ENCODE measurements around the gene ROR2. TPM values are rescaled to one million over a fixed set of nuclear protein-coding genes. Genes with fewer than 3 reads are reported as not detected.

Gene ROR2
- total RNA-seq, 4 donors from 2014 or later: 9.5 to 17.7 (median 15.9) TPM

- Histone ChIP-seq H3K27ac (no peak overlapping the region), H3K4me1 (no peaks in the 10 kb centered on the region), H3K4me3 (replicated peaks in 1 of 3) (no peak overlapping the region), H3K9me3 (no peaks in the 10 kb centered on the region), H3K36me3 (no peaks in the 10 kb centered on the region), H3K27me3 (no peaks in the 10 kb centered on the region)
- no peak for TF ChIP-seq CTCF (IDR thresholded peaks at IDR 0.05)
- TF ChIP-seq POLR2A (IDR thresholded peaks at IDR 0.05): no peak
- no peak for DNase-seq
- WGBS, 2 donors: 88 to 96% methylated on average over 4 of the region's 4 CpGs
- intact Hi-C loops (cut with DNase I): no loop called here
Observed at GRCh38 chr9:91582181-91582580, 367.8 kb downstream of the ROR2 start.

GRCh38 chr9:91580136-91580535, 369.9 kb downstream of the ROR2 start:
- H3K4me1 ChIP-seq: no peaks in the 10 kb centered on the region
- H3K9me3 ChIP-seq: no peaks in the 10 kb centered on the region
- no peaks in the 10 kb centered on the region for H3K36me3 ChIP-seq
- WGBS, 2 donors: 57 to 71% methylated on average over 2 of the region's 2 CpGs
- H3K27me3 ChIP-seq: no peaks in the 10 kb centered on the region
- TF ChIP-seq POLR2A (IDR thresholded peaks at IDR 0.05) (no peak), CTCF (IDR thresholded peaks at IDR 0.05) (no peak)
- intact Hi-C loops (cut with DNase I): no loop called here
- DNase-seq: no peak
- H3K4me3 ChIP-seq (replicated peaks in 1 of 3): no peak overlapping the region
- H3K27ac ChIP-seq: no peak overlapping the region

GRCh38 chr9:91578911-91579310, 371.1 kb downstream of the ROR2 start:
- intact Hi-C loops (cut with DNase I): no loop called here
- 75 to 77% methylated on average over 2 of the region's 2 CpGs for WGBS, 2 donors
- Histone ChIP-seq H3K4me3 (replicated peaks in 1 of 3) (no peak overlapping the region), H3K27me3 (no peaks in the 10 kb centered on the region), H3K27ac (no peak overlapping the region), H3K9me3 (no peaks in the 10 kb centered on the region), H3K4me1 (no peaks in the 10 kb centered on the region), H3K36me3 (no peaks in the 10 kb centered on the region)
- DNase-seq: no peak
- TF ChIP-seq CTCF (IDR thresholded peaks at IDR 0.05) (no peak), POLR2A (IDR thresholded peaks at IDR 0.05) (no peak)

- Histone ChIP-seq H3K9me3 (no peaks in the 10 kb centered on the region), H3K4me1 (no peaks in the 10 kb centered on the region), H3K27me3 (no peaks in the 10 kb centered on the region), H3K27ac (no peak overlapping the region), H3K4me3 (replicated peaks in 1 of 3) (no peak overlapping the region), H3K36me3 (no peaks in the 10 kb centered on the region)
- intact Hi-C loops (cut with DNase I): no loop called here
- DNase-seq: no peak
- 40 to 52% methylated on average over 6 of the region's 6 CpGs for WGBS, 2 donors
- no peak for TF ChIP-seq CTCF (IDR thresholded peaks at IDR 0.05)
- no peak for TF ChIP-seq POLR2A (IDR thresholded peaks at IDR 0.05)
Observed at GRCh38 chr9:91577633-91578061, 372.4 kb downstream of the ROR2 start.

- WGBS, 2 donors: 70 to 76% methylated on average over 5 of the region's 5 CpGs
- no peaks in the 10 kb centered on the region for H3K9me3 ChIP-seq
- no peaks in the 10 kb centered on the region for H3K36me3 ChIP-seq
- H3K27ac ChIP-seq: no peak overlapping the region
- H3K4me3 ChIP-seq (replicated peaks in 1 of 3): no peak overlapping the region
- H3K4me1 ChIP-seq: no peaks in the 10 kb centered on the region
- no peaks in the 10 kb centered on the region for H3K27me3 ChIP-seq
- intact Hi-C loops (cut with DNase I): no loop called here
- DNase-seq: no peak
- TF ChIP-seq CTCF (IDR thresholded peaks at IDR 0.05) (no peak), POLR2A (IDR thresholded peaks at IDR 0.05) (no peak)
Observed at GRCh38 chr9:91572811-91573210, 377.2 kb downstream of the ROR2 start.

Measured in thyroid gland (tissue), 4 donors.